T-helper 17 cell (primary cell): Measurements from ENCODE around the gene SLC8A1. TPM values are rescaled to one million over a fixed set of nuclear protein-coding genes. Genes with fewer than 3 reads are reported as not detected.

ENCODE experiments used
- ATAC-seq: fragments of 150-1000 bp; cut with Tn5 transposase; 2 replicates; pipeline ENCODE4 v1.10.0; 2021; ENCODE audit warnings: mild to moderate bottlenecking, moderate library complexity
- DNase-seq, 3 donors: peaks; one replicate each; pipeline versions ENCODE4 v3.0.0 to v3.0.0-alpha.2; 2020 to 2021
- H3K9me3 ChIP-seq: one replicate; pipeline ENCODE4 v1.7.0; 2013; ENCODE audit warnings: low read length, mild to moderate bottlenecking; ENCODE audit not compliant: control insufficient read depth, poor library complexity, severe bottlenecking
- H3K27ac Mint-ChIP-seq: one replicate; pipeline ENCODE4 v1.8.0; 2022; ENCODE audit warnings: mild to moderate bottlenecking, moderate library complexity, mixed read lengths
- H3K27me3 Mint-ChIP-seq: one replicate; pipeline ENCODE4 v1.8.0; 2022; ENCODE audit warnings: mixed read lengths
- H3K36me3 Mint-ChIP-seq: one replicate; pipeline ENCODE4 v1.8.0; 2022; ENCODE audit warnings: low read depth, mixed read lengths
- H3K4me1 Mint-ChIP-seq: one replicate; pipeline ENCODE4 v1.8.0; 2022; ENCODE audit warnings: mild to moderate bottlenecking, mixed read lengths
- H3K4me3 Mint-ChIP-seq: one replicate; pipeline ENCODE4 v1.8.0; 2022; ENCODE audit warnings: mild to moderate bottlenecking, moderate library complexity, mixed read lengths
- total RNA-seq, 4 donors: library from RNA in 2 of 4; stranded (reverse) in 2 of 4; gene quantifications; one replicate each; pipeline ENCODE4 v1.2.3 and lab custom pipeline; 2022 to 2026

SLC8A1 gene
- total RNA-seq, 2 donors from 2014 or later: 0.26 to 1.4 TPM

GRCh38 chr2:40452786-40453185 is 896 bp upstream of the SLC8A1 start:
- H3K9me3 ChIP-seq: no peaks in the 10 kb centered on the region
- no peaks in the 10 kb centered on the region for H3K36me3 Mint-ChIP-seq
- H3K4me1 Mint-ChIP-seq: peaks cover 10% of the 10 kb centered on the region
- H3K4me3 Mint-ChIP-seq: peak overlapping the region; percentile 66
- ATAC-seq (no peak), DNase-seq (no peak)
- H3K27me3 Mint-ChIP-seq: peaks cover 39% of the 10 kb centered on the region
- no peak overlapping the region for H3K27ac Mint-ChIP-seq

DNA sequence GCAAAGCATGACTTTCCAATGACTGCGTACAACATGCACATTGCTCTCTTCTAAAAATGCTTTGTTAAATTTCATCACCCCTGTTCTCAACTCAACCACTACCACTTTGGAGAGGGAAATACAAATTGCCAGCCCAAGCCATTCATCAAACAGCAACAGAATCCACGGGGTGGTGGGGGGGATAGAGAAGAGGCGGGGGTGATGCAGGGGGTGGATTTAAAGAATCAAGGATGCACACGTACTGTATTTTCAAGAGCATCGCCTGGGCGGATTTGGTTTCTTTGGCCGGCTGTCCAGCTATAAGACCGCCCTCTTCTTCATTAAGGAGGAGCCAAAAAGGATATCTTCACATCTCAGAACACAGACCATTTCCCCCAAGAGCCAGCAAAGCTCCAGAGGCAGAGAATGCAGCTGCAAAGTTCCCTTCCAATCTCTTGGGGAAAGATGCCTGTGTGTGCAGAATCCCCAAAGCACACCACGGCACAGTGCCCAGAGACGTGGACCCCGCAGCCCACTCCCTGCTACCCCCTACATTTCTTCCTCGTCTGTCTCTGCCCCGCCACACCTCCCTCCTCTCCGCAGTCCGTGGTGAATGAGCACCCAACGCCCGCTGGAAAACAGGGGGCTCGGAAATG is 977 bp downstream of the SLC8A1 start:
- H3K27ac Mint-ChIP-seq: no peak overlapping the region
- peaks cover 39% of the 10 kb centered on the region for H3K27me3 Mint-ChIP-seq
- peaks cover 10% of the 10 kb centered on the region for H3K4me1 Mint-ChIP-seq
- DNase-seq (no peak), ATAC-seq (no peak)
- H3K9me3 ChIP-seq: no peaks in the 10 kb centered on the region
- H3K36me3 Mint-ChIP-seq: no peaks in the 10 kb centered on the region
- H3K4me3 Mint-ChIP-seq: peak overlapping the region; percentile 72

DNA sequence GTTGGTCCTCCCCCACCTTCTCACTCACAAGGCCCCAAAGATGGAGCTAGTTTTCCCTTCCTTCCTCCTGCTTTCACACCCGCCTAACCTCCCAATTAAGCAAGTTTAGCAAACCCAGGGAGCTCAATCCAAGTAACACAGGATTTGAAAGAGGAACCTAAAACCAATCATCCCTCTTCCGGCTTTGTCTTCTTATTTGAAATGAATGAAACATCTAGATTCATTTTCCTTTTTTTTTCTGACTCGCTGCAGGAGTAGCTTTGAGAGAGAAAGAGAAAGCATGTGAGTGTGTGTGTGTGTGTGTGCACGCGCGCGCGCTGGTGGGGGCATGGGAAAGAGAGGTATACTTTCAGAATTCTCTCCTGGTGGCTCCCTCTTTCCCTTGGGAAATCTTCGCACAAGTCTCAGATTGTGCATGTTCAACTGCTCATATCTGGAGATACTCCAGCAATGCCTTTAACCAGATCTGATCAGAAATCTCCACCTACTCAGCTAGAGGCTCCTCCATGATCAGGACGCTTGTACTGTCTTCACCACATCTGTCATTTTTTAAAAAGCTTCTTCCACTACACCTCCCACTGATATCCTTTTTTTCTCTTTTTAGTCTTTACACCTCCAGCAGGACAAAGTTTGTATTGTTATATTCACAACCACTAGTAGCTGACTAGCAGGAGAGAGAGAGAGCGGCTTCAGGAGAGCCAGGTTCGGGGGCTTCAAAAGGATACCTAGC is 1.7 kb downstream of the SLC8A1 start:
- DNase-seq (no peak), ATAC-seq (no peak)
- Mint-ChIP-seq H3K27ac (no peak overlapping the region), H3K4me1 (peaks cover 10% of the 10 kb centered on the region), H3K36me3 (no peaks in the 10 kb centered on the region), H3K4me3 (peak overlapping the region; percentile 72), H3K27me3 (peaks cover 39% of the 10 kb centered on the region)
- H3K9me3 ChIP-seq: no peaks in the 10 kb centered on the region

- H3K9me3 ChIP-seq: no peaks in the 10 kb centered on the region
- DNase-seq: no peak
- Mint-ChIP-seq H3K36me3 (no peaks in the 10 kb centered on the region), H3K4me3 (no peak overlapping the region), H3K27me3 (peaks cover 34% of the 10 kb centered on the region), H3K27ac (no peak overlapping the region), H3K4me1 (peaks cover 10% of the 10 kb centered on the region)
- ATAC-seq: no peak
Observed at GRCh38 chr2:40448476-40449079, 3.3 kb downstream of the SLC8A1 start.

GRCh38 chr2:40445467-40445866 is 6.4 kb downstream of the SLC8A1 start:
- Mint-ChIP-seq H3K4me3 (no peak overlapping the region), H3K27ac (no peak overlapping the region), H3K36me3 (no peaks in the 10 kb centered on the region), H3K27me3 (peaks cover 9% of the 10 kb centered on the region), H3K4me1 (peaks cover under 1% of the 10 kb centered on the region)
- ATAC-seq (no peak), DNase-seq (no peak)
- no peaks in the 10 kb centered on the region for H3K9me3 ChIP-seq

GRCh38 chr2:40440835-40441234 is 11.1 kb downstream of the SLC8A1 start:
- ATAC-seq (no peak), DNase-seq (no peak)
- no peaks in the 10 kb centered on the region for H3K27me3 Mint-ChIP-seq
- H3K9me3 ChIP-seq: no peaks in the 10 kb centered on the region
- H3K36me3 Mint-ChIP-seq: no peaks in the 10 kb centered on the region
- H3K4me1 Mint-ChIP-seq: no peaks in the 10 kb centered on the region
- no peak overlapping the region for H3K27ac Mint-ChIP-seq
- no peak overlapping the region for H3K4me3 Mint-ChIP-seq

- Mint-ChIP-seq H3K27ac (no peak overlapping the region), H3K4me1 (no peaks in the 10 kb centered on the region), H3K4me3 (no peak overlapping the region), H3K36me3 (no peaks in the 10 kb centered on the region), H3K27me3 (no peaks in the 10 kb centered on the region)
- no peak for ATAC-seq
- no peaks in the 10 kb centered on the region for H3K9me3 ChIP-seq
- no peak for DNase-seq
Observed at GRCh38 chr2:40439473-40439872, 12.4 kb downstream of the SLC8A1 start.

DNA sequence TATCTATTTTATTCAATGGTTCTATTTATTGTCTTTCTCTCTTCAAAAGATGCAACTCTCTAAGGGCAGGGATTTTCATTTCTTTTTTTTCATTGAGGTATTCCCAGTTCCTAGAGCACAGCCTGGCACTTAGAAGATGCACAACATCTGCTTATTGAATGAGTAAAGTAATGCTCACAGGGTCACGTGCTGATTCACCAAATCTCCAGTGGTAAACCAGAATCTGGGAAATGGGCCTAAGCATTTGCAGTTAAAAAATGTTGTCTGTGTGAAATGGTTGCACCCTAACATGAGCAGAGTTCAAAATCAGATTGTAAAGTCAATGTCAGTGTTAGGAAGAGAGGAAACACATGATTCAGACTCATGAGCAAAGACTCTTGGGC is 15.8 kb downstream of the SLC8A1 start:
- H3K27me3 Mint-ChIP-seq: no peaks in the 10 kb centered on the region
- H3K27ac Mint-ChIP-seq: no peak overlapping the region
- H3K4me3 Mint-ChIP-seq: no peak overlapping the region
- H3K9me3 ChIP-seq: no peaks in the 10 kb centered on the region
- no peaks in the 10 kb centered on the region for H3K4me1 Mint-ChIP-seq
- H3K36me3 Mint-ChIP-seq: no peaks in the 10 kb centered on the region
- ATAC-seq: no peak
- no peak for DNase-seq

DNA sequence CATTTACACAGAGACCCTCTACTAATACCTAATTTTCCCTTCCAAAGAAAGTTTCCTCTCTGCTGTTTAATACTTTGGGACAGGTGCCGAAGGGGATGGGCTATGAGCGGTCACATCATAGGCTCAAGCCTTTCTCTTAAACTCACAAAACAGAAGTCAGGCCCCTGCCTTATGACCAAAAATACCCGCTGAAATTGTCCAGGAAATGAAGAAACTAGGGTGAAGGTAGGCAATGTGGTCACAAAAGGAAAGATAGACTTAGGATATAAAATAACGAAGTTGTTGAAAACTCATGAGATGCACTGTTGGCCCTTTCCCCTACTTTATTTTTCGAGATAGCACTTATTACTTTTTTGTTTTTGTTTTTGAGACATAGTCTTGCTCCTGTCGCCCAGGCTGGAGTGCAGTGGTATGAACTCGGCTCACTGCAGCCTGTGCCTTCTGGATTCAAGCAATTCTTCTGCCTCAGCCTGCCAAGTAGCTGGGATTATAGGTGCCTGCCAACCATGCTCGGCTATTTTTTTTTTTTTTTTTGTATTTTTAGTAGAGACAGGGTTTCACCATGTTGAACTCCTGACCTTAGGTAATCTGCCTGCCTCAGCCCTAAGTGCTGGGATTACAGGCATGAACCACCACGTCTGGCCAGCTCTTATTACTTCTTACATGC is 16.3 kb downstream of the SLC8A1 start:
- ATAC-seq (no peak), DNase-seq (no peak)
- no peak overlapping the region for H3K27ac Mint-ChIP-seq
- no peaks in the 10 kb centered on the region for H3K27me3 Mint-ChIP-seq
- no peak overlapping the region for H3K4me3 Mint-ChIP-seq
- no peaks in the 10 kb centered on the region for H3K36me3 Mint-ChIP-seq
- no peaks in the 10 kb centered on the region for H3K4me1 Mint-ChIP-seq
- no peaks in the 10 kb centered on the region for H3K9me3 ChIP-seq

- Mint-ChIP-seq H3K27me3 (no peaks in the 10 kb centered on the region), H3K36me3 (no peaks in the 10 kb centered on the region), H3K4me3 (no peak overlapping the region), H3K27ac (no peak overlapping the region), H3K4me1 (no peaks in the 10 kb centered on the region)
- H3K9me3 ChIP-seq: no peaks in the 10 kb centered on the region
- DNase-seq (no peak), ATAC-seq (no peak)
Observed at GRCh38 chr2:40434731-40435271, 17.1 kb downstream of the SLC8A1 start.

DNA sequence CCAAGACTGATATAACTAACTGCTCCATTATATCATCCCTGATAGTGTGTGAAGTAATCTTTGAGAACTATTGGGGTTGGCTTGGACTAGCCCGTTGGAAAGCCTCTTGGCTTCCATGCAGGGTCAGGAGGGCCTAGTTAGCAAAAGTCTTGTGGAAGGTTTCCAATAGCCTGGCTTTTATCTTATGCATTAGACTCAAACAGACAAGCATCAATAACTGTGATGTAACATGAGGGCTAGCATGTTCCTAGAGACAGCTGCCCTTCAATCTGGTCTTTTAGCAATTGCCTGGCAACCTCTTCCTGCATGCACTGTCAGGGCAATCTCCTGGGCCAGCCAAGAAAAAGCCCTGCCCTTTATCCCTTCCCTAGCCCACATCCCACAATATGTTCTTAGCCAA is 18.2 kb downstream of the SLC8A1 start:
- Mint-ChIP-seq H3K4me3 (no peak overlapping the region), H3K27ac (no peak overlapping the region), H3K27me3 (no peaks in the 10 kb centered on the region), H3K4me1 (no peaks in the 10 kb centered on the region), H3K36me3 (no peaks in the 10 kb centered on the region)
- ATAC-seq (no peak), DNase-seq (no peak)
- no peaks in the 10 kb centered on the region for H3K9me3 ChIP-seq

DNA sequence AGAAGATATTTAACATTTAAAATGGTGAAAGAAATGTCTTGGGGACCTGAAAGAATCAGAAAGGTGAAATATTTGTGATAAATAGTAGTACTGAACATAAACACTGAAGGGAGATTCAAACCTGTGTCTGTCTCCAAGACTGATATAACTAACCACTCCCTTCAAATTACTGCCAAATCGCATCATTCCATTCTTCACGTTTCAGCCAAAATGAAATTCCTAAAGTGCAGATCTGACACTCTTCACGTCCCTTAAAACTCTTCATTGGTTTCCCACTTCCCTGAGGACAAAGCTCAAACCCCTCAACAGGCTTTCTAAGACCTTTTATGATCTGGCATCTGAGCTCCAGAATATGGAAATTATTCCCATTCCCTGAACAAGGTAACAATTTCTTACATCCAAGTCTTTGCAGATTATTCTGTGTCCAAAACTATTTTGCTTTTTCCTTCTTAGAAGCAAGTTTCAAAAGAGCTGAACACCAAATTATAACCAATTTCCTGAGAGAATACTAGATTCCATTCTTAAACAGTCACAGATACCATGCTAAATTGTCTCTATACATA is 18.9 kb downstream of the SLC8A1 start:
- Mint-ChIP-seq H3K27ac (no peak overlapping the region), H3K4me1 (no peaks in the 10 kb centered on the region), H3K4me3 (no peak overlapping the region), H3K27me3 (no peaks in the 10 kb centered on the region), H3K36me3 (no peaks in the 10 kb centered on the region)
- no peaks in the 10 kb centered on the region for H3K9me3 ChIP-seq
- DNase-seq (no peak), ATAC-seq (no peak)

DNA sequence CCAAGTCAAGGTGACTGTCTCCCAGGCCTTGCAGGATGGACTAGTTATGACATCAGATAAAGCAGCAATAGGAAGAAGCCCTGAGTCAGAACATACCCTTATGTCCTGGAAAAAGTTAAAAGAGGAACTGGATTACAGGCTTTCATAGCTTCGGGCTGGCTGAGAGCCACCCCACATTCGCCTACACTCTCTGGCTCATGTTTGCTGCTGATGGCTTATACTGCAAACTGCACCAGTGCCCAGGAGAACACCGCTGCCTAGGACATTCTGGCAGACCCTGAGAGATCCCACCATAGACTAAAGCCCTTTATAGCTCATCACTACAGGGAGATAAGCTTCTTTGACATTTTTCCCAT is 20.3 kb downstream of the SLC8A1 start:
- no peak overlapping the region for H3K4me3 Mint-ChIP-seq
- H3K9me3 ChIP-seq: no peaks in the 10 kb centered on the region
- ATAC-seq: no peak
- H3K36me3 Mint-ChIP-seq: no peaks in the 10 kb centered on the region
- no peaks in the 10 kb centered on the region for H3K27me3 Mint-ChIP-seq
- H3K27ac Mint-ChIP-seq: no peak overlapping the region
- DNase-seq: no peak
- no peaks in the 10 kb centered on the region for H3K4me1 Mint-ChIP-seq
